WTC11 (cell line): ENCODE measurements around the gene NKAIN4.

Experiments
- CBFB ChIP-seq: sonication (generic); formaldehyde crosslinking; IDR thresholded peaks from 2 replicates; pipeline ENCODE4 v1.8.1; 2022; ENCODE audit warnings: mild to moderate bottlenecking, low read depth, missing genetic modification reagents
- CTCF ChIP-seq: fragments of 200-600 bp; IDR thresholded peaks from 2 replicates; pipeline ENCODE4 v1.8.0; 2022; ENCODE audit warnings: antibody characterized with exemption
- FOXP1 ChIP-seq: sonication (generic); formaldehyde crosslinking; IDR thresholded peaks from 2 replicates; pipeline ENCODE4 v1.8.0; 2022; ENCODE audit warnings: missing genetic modification reagents, mild to moderate bottlenecking, moderate library complexity, borderline replicate concordance
- MLX ChIP-seq: sonication (generic); formaldehyde crosslinking; IDR thresholded peaks from 2 replicates; pipeline ENCODE4 v1.8.1; 2023; ENCODE audit warnings: mild to moderate bottlenecking, missing genetic modification reagents, moderate library complexity
- USF2 ChIP-seq: sonication (generic); formaldehyde crosslinking; IDR thresholded peaks from 2 replicates; pipeline ENCODE4 v1.8.1; 2023; ENCODE audit warnings: mild to moderate bottlenecking, missing genetic modification reagents, moderate library complexity
- ZNF138 ChIP-seq: sonication (generic); formaldehyde crosslinking; conservative IDR thresholded peaks from 2 replicates; pipeline ENCODE4 v1.8.1; 2022; ENCODE audit warnings: mild to moderate bottlenecking, moderate library complexity, missing genetic modification reagents
- ZNF232 ChIP-seq: sonication (generic); formaldehyde crosslinking; IDR thresholded peaks from 2 replicates; pipeline ENCODE4 v1.8.0; 2022; ENCODE audit warnings: mild to moderate bottlenecking, missing genetic modification reagents
- TF ChIP-seq, protein P1 (sequence below): sonication (generic); formaldehyde crosslinking; IDR thresholded peaks from 2 replicates; pipeline ENCODE4 v1.8.1; 2023; ENCODE audit warnings: mild to moderate bottlenecking, moderate library complexity, missing genetic modification reagents

- TF ChIP-seq CTCF (no peak), MLX (no peak), FOXP1 (CRISPR knock-in tag) (no peak), ZNF232 (no peak), USF2 (CRISPR knock-in tag) (no peak), CBFB (CRISPR knock-in tag) (no peak), ZNF138 (CRISPR knock-in tag) (no peak)
- TF ChIP-seq, protein P1, sequence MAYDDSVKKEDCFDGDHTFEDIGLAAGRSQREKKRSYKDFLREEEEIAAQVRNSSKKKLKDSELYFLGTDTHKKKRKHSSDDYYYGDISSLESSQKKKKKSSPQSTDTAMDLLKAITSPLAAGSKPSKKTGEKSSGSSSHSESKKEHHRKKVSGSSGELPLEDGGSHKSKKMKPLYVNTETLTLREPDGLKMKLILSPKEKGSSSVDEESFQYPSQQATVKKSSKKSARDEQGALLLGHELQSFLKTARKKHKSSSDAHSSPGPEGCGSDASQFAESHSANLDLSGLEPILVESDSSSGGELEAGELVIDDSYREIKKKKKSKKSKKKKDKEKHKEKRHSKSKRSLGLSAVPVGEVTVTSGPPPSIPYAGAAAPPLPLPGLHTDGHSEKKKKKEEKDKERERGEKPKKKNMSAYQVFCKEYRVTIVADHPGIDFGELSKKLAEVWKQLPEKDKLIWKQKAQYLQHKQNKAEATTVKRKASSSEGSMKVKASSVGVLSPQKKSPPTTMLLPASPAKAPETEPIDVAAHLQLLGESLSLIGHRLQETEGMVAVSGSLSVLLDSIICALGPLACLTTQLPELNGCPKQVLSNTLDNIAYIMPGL (CRISPR knock-in tag) = no peak
Observed at GRCh38 chr20:63295422-63295821, 41.2 kb upstream of the NKAIN4 start.
